ENCODE data around the gene STRN. TPM values are rescaled to one million over a fixed set of nuclear protein-coding genes. Genes with fewer than 3 reads are reported as not detected.

Gene STRN
- total RNA-seq, 1 donor from 2014 or later, result 27.4 TPM

Small RNA genes within 50 kb of the gene (small RNA-seq; reads per million reads assigned to genes)
- gene RNU6-577P (ENCODE audit: low replicate concordance), result not detected

Other genes starting within 250 kb of the STRN start
- gene HEATR5B, start 117.8 kb upstream of the STRN start, total RNA-seq, result 41.1 TPM
- gene GPATCH11, start 118.0 kb upstream of the STRN start, total RNA-seq, result 8.3 TPM
- gene EIF2AK2, start 190.4 kb upstream of the STRN start, total RNA-seq, result 31.6 TPM
- not detected for gene SULT6B1, start 222.1 kb upstream of the STRN start, total RNA-seq
- 18.8 TPM for gene CEBPZOS, start 230.0 kb upstream of the STRN start, total RNA-seq